ENCODE results near the gene SERGEF.

Gene SERGEF

GRCh38 chr11:17778956-17779860 is 233.6 kb downstream of the SERGEF start:
- no peak overlapping the region for H3K4me3 ChIP-seq
- no peak overlapping the region for H3K27ac ChIP-seq

GRCh38 chr11:17778352-17778751 is 234.5 kb downstream of the SERGEF start:
- H3K4me3 ChIP-seq: no peak overlapping the region
- no peak overlapping the region for H3K27ac ChIP-seq

- Histone ChIP-seq H3K4me3 (no peak overlapping the region), H3K27ac (no peak overlapping the region)
Measured at GRCh38 chr11:17777738-17778091, 235.1 kb downstream of the SERGEF start.

- no peak overlapping the region for H3K4me3 ChIP-seq
- H3K27ac ChIP-seq: no peak overlapping the region
Measured at GRCh38 chr11:17777086-17777737, 235.6 kb downstream of the SERGEF start.

- Histone ChIP-seq H3K4me3 (no peak overlapping the region), H3K27ac (no peak overlapping the region)
Measured at GRCh38 chr11:17776212-17776875, 236.5 kb downstream of the SERGEF start.

- H3K27ac ChIP-seq: no peak overlapping the region
Measured at GRCh38 chr11:17775507-17776211, 237.2 kb downstream of the SERGEF start.

GRCh38 chr11:17775035-17775348 is 237.9 kb downstream of the SERGEF start:
- Histone ChIP-seq H3K27ac (no peak overlapping the region), H3K4me3 (no peak overlapping the region)

More at GRCh38 chr11:17775507-17776211, 237.2 kb downstream of the SERGEF start:
- H3K4me3 ChIP-seq: no peak overlapping the region

GRCh38 chr11:17774232-17775034 is 238.4 kb downstream of the SERGEF start:
- no peak overlapping the region for H3K4me3 ChIP-seq
- no peak overlapping the region for H3K27ac ChIP-seq

- Histone ChIP-seq H3K4me3 (no peak overlapping the region), H3K27ac (no peak overlapping the region)
Measured at GRCh38 chr11:17773674-17774073, 239.2 kb downstream of the SERGEF start.

- Histone ChIP-seq H3K4me3 (no peak overlapping the region), H3K27ac (no peak overlapping the region)
Measured at GRCh38 chr11:17772704-17773600, 239.9 kb downstream of the SERGEF start.

GRCh38 chr11:17771841-17772401 is 240.9 kb downstream of the SERGEF start:
- Histone ChIP-seq H3K4me3 (no peak overlapping the region), H3K27ac (no peak overlapping the region)

GRCh38 chr11:17771415-17771814 is 241.4 kb downstream of the SERGEF start:
- Histone ChIP-seq H3K4me3 (no peak overlapping the region), H3K27ac (no peak overlapping the region)

GRCh38 chr11:17770917-17771316 is 241.9 kb downstream of the SERGEF start:
- no peak overlapping the region for H3K4me3 ChIP-seq
- H3K27ac ChIP-seq: no peak overlapping the region

- H3K4me3 ChIP-seq: no peak overlapping the region
- H3K27ac ChIP-seq: no peak overlapping the region
Measured at GRCh38 chr11:17770048-17770652, 242.7 kb downstream of the SERGEF start.

- Histone ChIP-seq H3K4me3 (no peak overlapping the region), H3K27ac (no peak overlapping the region)
Measured at GRCh38 chr11:17769218-17769617, 243.6 kb downstream of the SERGEF start.

GRCh38 chr11:17768547-17768946 is 244.3 kb downstream of the SERGEF start:
- H3K4me3 ChIP-seq: no peak overlapping the region
- no peak overlapping the region for H3K27ac ChIP-seq

GRCh38 chr11:17767914-17768313 is 244.9 kb downstream of the SERGEF start:
- no peak overlapping the region for H3K4me3 ChIP-seq
- no peak overlapping the region for H3K27ac ChIP-seq
